T follicular helper cell (primary cell): Measurements from ENCODE around the gene TBK1.
A peak's percentile ranks its signal among the peaks of the same experiment; 100 is the strongest.

Source experiments
- DNase-seq: peaks from one replicate; pipeline ENCODE4 v3.0.0-alpha.2; 2020; ENCODE audit warnings: low read depth
- total RNA-seq, 2 experiments: gene quantifications; one replicate each; lab custom pipeline; 2026; lab: John Stamatoyannopoulos, UW

The TBK1 gene
- total RNA-seq, result 53.2 to 53.4 reads per million in 2 experiments

DNA sequence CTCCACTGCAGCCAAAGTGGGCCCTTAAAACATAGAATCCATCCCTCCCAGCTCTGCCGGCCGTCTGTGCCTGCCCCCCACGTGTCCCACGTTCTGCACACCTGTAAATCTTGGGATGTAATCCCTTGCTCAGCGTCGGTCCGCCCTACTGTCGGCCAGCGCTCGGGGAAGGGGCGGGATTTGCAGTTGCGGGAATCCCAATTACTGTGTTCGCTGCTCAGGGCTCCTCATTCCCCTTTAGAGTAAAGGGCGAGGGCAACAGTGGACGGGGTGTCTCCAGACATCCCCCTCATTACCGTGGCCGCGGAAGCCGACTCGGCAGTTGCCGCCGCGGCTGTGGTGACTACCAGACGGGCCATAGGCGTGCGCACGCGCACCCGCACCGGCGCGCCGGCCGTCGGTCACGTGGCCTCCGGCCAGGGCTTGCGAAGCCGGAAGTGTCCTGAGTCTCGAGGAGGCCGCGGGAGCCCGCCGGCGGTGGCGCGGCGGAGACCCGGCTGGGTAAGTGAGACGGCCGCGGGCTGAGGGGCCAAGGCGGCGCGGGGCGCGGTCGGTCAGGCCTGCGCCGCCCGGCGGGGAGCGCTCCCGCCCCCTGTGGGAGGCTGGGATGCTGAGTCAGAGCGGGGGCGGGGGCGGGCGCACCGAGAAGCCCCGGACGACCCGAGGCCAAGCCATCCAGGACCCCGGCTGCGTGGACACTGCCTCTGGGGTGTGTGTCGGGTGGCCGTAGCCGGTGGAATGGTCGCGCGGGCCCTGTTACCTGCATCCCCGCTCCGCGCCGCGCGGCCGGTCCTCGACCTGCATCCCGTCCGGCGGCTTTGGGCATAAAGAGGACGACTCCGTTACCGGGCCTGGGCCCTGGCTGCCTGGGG lies at the start of gene TBK1:
Gene TBK1, plus strand, starts transcription at position 434 of the 872 bp plus-strand sequence. CDS start 3,751 bp downstream, outside the sequence.
- peak; percentile 17 for DNase-seq

DNA sequence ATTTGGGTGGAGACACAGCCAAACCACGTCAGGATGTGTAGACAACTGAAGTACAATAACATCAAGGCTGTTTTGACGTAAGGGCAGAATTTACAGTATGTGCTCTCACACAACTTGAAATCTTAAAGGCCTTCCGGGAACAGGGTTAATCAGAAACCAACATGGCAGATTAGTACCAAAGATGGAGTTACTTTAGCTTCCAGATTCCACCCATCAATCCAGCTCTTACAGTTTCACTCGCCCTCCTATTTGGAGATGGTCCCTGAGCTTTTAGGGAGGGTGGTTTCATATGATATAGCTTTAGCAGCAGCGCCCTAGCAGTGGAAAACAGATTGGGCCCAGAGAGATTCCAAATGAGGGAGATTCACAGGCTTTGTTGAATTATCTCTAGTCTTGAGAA lies 49.7 kb upstream of the TBK1 start:
- DNase-seq, result no peak

DNA sequence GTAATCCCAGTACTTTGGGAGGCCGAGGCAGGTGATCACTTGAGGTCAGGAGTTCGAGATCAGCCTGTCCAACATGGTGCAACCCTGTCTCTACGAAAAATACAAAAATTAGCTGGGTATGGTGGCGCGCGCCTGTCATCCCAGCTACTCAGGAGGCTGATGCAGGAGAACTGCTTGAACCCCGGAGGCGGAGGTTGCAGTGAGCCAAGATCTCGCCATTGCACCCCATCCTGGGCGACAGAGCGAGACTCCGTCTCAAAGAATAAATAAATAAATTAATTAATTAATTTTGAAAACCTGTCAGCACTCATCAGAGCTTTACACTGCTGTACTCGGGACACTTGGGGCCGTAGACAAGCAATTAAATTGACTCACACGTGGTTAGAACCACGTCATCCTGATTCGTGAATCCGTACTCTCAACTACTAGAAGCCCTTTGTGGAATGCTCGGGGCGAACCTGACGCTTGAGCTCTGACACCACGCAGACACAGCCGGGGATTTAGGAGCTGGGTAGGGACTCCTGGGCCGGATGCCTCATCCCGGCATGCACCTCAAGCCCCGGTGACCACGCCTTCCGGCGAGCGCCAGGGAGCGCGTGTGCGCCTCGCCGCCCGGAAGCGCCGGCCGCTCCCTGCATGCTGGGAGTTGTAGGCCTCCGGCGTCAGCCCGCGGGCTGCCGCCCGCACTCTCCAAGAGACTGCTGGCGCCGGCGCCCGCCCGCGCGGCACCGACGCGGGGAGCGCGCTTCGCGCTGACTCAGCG lies 48.0 kb upstream of the TBK1 start, which contains the start of gene XPOT:
Gene XPOT, plus strand, starts transcription at position 686 of the 763 bp plus-strand sequence. CDS start 5,644 bp downstream, outside the sequence.
- peak; percentile 89 for DNase-seq

DNA sequence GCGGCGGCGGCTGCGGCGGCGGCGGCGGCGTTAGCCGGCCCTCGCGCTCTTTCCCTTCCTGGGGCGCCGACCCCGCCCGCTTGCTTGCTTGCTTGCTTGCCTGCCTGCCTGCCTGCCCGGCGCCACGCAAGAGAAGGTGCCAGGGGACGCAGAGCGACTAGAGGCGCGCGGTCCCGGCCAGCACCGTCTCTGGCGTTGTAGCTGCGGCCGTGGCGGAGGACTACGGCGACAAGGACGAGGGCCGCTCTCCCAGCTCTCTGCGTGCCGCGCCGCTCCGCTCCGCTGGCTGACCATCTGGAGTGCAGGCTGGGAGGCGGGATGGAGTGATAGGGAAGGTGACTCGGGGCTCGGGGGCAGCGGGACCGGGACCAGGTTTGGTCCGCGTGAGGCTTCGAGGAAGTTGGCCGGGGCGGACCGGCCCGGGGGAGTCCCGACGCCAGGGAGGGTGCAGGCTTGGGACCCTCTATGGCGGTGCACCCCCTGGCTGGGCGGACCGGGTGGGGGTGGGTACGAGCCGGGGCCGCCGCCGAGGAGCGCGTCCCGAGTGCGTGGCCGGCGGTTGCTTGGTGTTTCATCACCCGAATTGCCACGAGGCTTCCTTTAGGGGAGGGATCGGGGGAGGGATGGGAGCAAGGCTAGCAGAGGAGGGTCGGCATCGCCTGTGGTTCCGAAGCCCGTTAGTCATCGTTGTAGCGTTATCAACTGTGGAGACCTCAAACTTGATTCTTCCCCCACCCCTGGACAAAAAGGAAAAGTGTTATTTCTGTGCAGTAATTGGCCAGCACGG lies 47.3 kb upstream of the TBK1 start:
- peak; percentile 11 for DNase-seq

DNA sequence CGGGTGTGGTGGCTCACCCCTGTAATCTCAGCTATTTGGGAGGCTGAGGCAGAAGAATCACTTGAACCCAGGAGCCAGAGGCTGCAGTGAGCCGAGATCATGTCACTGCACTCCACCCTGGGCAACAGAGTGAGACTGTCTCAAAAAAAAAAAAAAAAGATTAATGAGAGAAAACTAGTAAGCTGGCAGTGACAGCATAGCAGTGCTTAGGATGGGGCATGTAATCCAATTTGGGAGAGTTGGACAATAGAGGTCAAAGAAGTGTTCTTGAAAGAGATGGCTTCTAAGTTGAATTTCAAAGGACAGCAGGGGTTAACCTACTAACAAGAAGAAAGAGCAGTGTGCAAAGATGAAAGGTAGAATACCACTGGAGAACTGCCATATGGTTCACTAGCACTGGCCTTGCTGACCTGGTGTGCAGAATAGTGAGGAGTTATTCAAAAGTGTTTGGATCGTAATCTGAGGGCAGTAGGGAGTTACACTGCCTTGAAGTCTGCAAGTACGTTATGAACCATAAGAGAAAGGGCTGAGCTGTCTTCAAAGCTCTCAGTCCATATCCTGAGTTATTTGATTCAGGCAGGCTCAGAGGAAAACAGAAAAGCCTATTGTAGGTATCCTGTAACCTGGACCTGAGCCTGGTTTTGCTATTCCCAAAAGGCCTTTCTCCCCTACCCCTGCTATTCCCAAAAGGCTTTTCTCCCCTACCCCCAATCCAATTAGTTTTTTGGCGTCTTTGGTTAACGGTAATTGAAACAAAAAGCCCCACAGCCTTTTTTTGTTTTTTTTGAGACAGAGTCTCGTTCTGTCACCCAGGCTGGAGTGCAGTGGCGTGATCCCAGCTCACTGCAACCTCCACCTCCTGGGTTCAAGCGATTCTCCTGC lies 44.3 kb upstream of the TBK1 start:
- no peak for DNase-seq

DNA sequence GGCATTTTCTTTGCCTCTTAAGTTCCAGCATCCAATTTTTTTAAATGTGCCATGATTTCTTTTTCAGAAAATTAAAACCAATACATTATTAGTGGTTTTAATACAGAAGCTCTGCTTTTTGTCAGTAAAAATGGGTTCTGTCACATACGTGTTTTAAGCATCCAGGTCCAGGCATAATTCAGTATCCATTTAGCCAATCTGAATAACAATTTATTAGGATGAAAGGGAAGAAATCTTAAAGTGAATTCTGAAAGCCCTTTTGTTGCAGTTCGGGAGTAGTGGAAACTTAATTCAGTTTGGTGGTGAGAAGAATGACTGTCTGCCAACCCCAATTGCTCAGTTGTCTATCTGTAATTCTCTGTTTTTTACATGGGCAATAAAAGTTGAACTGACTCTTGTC lies 40.5 kb upstream of the TBK1 start:
- DNase-seq, result no peak

DNA sequence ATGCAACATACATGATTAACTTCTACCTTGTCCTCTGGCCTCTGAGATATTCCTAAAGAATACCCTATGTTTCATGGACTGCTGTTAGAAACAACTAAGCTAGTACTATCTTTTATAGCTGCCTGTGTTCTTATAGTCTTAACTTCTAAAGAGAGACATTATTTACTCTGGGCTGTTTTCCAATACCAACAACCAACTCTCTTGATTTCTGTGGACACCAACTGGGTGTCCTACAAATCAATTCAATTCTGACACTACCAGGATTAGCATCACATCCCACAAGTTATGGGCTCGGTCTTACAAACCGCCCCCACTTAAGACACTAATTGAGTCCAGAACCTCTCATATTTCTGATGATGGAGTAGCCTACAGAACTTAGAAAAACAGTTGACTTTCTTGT lies 39.5 kb upstream of the TBK1 start:
- DNase-seq, result no peak

DNA sequence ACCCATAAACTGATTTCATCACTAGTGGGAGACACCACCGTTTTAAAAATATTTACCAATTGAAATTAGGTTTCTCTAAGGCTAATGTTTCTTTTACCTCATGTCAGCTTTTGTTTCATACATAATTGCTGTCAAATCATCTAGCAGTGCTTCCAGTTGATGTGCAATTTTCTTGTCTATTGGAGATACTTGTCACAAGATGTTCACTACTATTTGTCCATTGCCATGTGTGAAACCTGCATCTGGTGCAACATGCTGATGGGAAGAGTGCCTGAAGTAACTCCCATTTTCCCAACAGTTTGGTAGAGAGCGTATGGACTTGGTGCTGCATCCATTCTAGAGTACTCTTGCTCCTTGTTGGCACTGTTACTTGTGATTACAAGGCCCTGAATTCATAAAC lies 38.0 kb upstream of the TBK1 start:
- DNase-seq, result no peak

DNA sequence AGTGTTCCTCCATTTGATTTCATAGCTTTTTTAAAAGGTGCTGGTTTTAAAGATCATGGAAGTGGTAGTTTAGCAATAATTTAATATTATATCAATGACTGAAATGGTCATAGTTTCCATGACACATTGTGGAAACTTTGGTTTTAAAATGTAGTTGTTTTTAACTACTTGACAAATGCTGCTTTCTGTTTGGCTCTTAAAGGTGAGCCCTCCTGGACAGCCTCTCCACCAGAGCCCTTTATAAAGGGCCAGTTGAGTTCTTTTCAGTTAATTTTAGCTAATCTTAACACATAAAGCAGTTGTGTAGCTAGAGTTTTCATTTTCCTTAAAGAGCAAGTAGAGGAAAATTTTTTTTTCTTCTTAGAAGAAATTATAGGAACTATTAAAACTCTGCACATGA lies 33.7 kb upstream of the TBK1 start:
- no peak for DNase-seq

DNA sequence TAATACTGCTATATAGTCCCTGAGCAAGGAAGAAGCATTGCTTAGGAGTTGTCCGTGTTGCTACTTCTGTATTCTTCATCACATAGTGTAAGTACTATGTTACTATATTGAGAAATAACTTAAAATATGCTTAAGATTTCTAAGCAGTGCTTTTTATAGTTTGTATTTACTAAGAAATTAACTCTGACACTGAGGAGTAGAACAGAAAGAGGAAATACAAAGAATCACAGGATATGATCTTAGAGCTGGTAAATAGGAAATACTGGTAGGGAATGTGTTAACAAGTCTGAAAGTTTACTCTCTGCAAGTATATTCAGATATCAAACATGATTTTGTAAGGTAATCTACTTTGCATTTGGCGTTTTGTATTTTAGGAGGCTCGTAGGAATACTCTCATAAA lies 32.2 kb upstream of the TBK1 start:
- DNase-seq, result no peak

DNA sequence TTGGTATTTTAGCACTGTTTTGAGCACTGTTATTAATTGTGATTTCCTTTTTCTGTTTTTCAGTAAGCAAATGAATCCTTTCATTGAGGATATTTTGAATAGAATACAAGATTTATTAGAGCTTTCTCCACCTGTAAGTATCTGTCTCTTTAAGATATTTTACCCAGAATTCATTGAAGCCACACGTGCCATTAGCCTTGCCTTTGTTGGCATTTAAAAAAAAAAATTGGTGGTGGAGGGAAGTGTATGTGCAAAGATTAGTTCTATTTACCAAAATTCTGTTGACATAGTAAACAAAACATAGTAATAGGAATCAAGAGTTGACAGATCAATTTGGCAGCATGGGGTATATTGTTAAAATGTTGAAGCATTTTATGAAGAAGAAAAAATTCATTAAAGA lies 23.9 kb upstream of the TBK1 start:
- no peak for DNase-seq

DNA sequence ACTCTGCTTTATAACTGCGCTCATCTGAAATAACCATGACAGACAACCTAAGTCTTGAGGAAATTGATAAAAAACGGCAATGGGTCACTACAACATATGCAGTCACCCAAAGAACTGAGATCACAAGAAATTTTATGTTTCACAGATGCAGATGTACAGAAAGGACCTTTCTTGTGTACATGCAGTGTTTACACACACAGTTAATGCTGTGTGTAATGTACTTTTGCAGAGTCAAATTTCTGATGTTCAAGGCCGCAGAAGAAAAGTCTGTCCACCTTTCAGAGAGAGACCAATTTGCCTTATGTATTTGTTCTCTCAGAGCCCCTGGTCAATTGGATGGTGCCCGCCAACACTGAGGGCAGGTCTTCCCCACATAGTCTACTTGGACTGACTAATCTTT lies 23.0 kb upstream of the TBK1 start:
- no peak for DNase-seq

DNA sequence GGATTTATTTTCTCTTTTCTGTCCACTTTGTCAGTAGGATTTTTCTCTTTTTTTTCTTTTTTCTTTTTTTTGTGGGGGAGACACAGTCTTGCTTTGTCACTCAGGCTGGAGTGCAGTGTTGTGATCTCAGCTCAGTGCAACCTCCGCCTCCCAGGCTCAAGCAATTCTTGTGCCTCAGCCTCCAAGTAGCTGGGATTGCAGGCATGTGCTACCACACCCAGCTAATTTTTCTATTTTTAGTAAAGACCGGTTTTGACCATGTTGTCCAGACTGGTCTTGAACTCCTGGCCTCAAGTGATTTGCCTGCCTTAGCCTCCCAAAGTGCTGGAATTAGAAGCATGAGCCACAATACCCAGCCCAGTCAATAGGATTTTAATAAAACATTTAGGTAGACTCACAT lies 21.0 kb upstream of the TBK1 start:
- no peak for DNase-seq

DNA sequence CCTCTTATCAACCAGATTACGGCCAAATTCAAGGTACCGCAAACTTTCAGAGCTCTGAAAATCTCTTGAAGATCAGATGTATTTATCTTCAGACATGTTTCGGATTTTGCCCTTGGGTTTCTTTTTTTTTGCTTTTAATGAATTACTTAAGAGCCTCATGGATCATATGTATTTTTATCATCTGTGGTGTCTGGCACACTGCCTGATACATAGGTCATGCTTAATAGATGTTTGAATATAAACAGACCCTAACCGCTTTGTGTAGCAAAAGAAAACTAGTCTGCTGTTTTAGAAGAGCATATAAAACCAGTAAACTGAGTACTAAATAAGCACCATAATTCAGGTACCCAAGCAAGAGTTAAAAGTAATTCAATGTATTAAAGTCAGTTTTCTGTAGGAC lies 20.1 kb upstream of the TBK1 start:
- no peak for DNase-seq

DNA sequence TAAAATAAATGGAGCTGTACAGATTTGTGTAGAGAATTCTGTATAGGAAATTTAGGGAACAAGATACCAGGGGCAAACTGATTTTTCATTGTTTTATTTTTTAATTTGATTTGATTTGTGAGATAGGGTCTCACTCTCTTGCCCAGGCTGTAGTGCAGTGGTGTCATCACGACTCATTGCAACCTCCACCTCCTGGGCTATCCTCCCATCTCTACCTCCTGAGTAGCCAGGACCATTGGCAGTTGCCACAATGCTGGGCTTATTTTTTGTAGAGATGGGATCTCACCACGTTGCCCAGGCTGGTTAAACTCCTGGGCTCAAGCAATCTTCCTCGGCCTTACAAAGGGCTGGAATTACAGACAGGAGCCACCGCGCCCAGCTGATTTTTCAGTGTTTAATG lies 18.0 kb upstream of the TBK1 start:
- DNase-seq, result no peak

DNA sequence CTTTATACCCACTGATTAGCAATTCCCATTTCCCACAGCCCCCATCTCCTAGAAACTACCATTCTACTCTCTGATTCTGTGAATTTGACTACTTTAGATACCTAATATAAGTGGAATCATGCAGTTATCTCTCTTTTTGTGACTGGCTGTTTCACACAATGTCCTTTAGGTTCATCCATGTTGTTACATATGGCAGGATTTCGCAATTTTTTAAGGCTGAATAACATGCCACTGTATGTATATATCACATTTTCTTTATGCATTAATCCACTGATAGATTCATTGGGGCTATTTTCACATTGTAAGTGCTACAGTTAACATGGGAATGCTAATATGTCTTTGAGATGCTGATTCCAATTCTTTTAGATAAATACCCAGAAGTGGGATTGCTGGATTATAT lies 11.8 kb upstream of the TBK1 start:
- DNase-seq, result no peak

DNA sequence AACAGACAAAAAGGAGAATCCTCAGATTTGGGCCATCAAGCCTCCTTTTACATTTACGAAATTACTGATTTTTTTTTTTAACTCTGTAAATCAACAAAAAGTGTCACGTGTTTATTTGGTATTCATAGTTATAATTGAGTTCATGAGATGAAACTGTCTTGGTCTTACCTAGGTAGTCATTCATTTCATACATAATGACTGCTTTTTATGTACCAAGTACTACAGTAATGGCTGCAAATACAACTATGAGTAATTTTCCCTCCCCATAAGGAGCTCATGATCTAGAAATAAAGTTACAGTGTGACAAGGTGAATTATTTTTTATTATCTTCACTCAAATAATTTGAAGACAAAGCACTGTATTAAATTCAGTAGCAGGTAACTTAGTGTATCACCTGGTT lies 6.4 kb upstream of the TBK1 start:
- DNase-seq, result no peak

DNA sequence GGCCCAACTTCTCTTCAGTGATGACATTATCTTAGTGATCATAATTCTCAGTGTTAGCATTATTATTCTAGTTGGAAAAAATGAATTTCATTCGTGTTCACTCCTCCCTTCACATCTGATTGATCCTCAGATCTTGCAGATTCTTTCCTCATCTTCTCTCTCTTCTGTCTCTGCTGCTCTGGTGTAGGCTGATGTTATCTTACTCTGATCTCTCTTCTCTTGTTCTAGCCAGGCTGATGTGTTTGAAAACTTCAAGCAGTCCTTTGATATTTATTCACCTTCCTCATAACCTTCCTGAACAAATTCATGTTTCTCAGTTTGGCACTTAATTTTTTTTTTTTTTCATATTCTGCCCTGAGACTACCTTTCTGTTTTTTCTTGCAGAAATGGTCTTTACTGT lies 5.6 kb upstream of the TBK1 start:
- DNase-seq, result no peak

DNA sequence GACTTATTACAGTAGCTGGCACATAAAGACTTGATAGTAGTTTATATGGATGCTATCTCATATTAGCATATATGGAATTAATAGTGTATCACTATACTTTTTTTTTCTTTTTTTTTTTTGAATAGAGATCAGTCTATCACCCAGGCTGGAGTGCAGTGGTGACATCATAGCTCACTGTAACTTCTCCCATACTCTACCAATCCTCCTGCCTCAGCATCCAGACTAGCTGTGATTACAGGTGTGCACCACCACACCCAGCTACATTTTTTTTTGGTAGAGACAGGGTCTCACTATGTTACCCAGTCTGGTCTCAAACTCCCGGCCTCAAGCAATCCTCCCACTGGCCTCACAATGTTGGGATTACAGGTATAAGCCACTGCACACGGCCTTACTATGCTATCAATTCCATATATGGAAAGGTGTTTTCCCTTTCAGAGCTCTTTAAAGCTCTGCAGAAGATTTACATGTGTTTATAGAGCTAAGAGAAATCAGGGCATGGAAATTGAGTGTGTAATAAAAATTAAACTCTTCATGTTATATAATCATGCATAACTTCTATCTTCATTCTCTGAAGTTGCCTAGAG lies 1.8 kb upstream of the TBK1 start:
- DNase-seq, result no peak

DNA sequence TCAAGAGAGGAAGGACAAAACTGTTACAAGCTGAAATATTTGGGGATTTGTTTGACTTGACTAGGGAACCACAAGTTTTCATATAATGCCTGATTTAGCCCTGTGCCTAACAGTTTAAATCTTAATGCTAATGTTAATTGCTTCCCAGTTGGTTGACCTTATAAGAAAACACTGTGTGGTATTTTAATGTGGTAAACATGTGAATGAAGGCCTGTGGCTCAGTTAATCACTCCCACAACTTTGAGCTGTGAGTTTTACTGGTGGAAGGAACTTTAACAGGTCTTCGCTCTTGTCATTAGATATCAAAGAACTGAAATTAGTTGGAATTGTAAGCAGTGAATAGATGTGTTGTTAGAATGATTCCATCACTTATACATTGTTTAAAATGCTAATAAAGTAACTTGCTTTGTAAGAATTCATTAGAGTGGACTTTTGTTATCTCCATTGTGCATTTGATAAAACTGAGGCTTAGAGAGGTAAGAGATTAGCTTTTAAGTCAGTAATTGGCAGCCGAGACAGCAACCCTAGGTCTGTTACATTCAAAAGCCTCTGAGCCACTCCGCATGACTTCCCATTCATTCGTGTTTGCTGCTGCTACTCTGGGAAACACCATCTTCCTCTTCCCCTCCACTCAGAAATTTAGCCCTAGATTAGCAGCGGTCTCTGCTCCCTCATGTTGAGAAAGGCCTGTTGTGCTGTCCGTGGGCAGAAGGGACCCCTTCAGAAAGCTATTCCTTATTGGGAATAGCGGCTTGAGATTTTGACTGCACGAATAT lies 1.0 kb upstream of the TBK1 start:
- no peak for DNase-seq
